Tibial nerve (tissue), 4 donors: ENCODE results near the gene FBH1.

Source experiments
- CTCF ChIP-seq, 5 experiments: fragments of 200-600 bp in 3 of 5; fragments of 450-650 bp in 2 of 5; sonication (generic) in 3 of 5; IDR thresholded peaks; one replicate each; pipeline ENCODE4 v1.5.1; 2016 to 2019; ENCODE audit warnings: antibody characterized with exemption in 5 of 5, mild to moderate bottlenecking in 3 of 5, moderate library complexity in 2 of 5
- EP300 ChIP-seq, 2 donors: sonication (generic); formaldehyde crosslinking; IDR thresholded peaks; one replicate each; pipeline ENCODE4 v1.6.1; 2017; ENCODE audit warnings: antibody characterized with exemption in 2 of 2, mild to moderate bottlenecking in 1 of 2
- POLR2A ChIP-seq, 2 donors: fragments of 450-650 bp; IDR thresholded peaks; one replicate each; pipeline ENCODE4 v1.6.1; 2017; ENCODE audit warnings: antibody characterized with exemption in 2 of 2, mild to moderate bottlenecking in 2 of 2, moderate library complexity in 2 of 2

- peak in 1 of 5 experiments; percentile 19 for TF ChIP-seq CTCF (IDR thresholded peaks at IDR 0.05)
- TF ChIP-seq EP300 (IDR thresholded peaks at IDR 0.05), result peak in 1 of 2 donors; percentile 37
- peak in 1 of 2 donors; percentile 11 for TF ChIP-seq POLR2A (IDR thresholded peaks at IDR 0.05)
Observed at GRCh38 chr10:5977471-5978229, 87.6 kb downstream of the FBH1 start, which contains the start of gene IL15RA.
